BE2C (cell line): ENCODE measurements around the gene HMGB4. TPM values are rescaled to one million over a fixed set of nuclear protein-coding genes. Genes with fewer than 3 reads are reported as not detected.

Experiments
- DNase-seq: peaks from one replicate; pipeline ENCODE4 v3.0.0-alpha.2; 2020
- H3K27me3 ChIP-seq: fragments of 250-450 bp; sonication (Bioruptor Pico); 2 replicates; pipeline ENCODE4 v1.5.1; 2020; ENCODE audit warnings: mild to moderate bottlenecking
- H3K36me3 ChIP-seq: fragments of 250-450 bp; sonication (Bioruptor Pico); 2 replicates; pipeline ENCODE4 v1.5.1; 2020; ENCODE audit warnings: mild to moderate bottlenecking
- H3K4me1 ChIP-seq: fragments of 250-450 bp; sonication (Bioruptor Pico); 2 replicates; pipeline ENCODE4 v1.5.1; 2020
- H3K4me3 ChIP-seq: 2 replicates; pipeline ENCODE4 v1.5.1; 2011; ENCODE audit warnings: low read depth, low read length
- H3K9me3 ChIP-seq: fragments of 250-450 bp; sonication (Bioruptor Pico); 2 replicates; pipeline ENCODE4 v1.5.1; 2020
- polyA plus RNA-seq: library from polyadenylated mRNA; unstranded; fragments of >200 nt; gene quantifications from one replicate; pipeline ENCODE4 v1.2.1, GENCODE V29; 2012; ENCODE audit warnings: low read depth, missing spikeins; ENCODE audit not compliant: insufficient read length, insufficient read depth
- TF ChIP-seq, protein P1 (sequence below): IDR thresholded peaks from 2 replicates; pipeline ENCODE4 v1.5.1; 2012; ENCODE audit warnings: mild to moderate bottlenecking, low read depth, low read length

Gene HMGB4, protein sequence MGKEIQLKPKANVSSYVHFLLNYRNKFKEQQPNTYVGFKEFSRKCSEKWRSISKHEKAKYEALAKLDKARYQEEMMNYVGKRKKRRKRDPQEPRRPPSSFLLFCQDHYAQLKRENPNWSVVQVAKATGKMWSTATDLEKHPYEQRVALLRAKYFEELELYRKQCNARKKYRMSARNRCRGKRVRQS
- polyA plus RNA-seq: not detected

DNA sequence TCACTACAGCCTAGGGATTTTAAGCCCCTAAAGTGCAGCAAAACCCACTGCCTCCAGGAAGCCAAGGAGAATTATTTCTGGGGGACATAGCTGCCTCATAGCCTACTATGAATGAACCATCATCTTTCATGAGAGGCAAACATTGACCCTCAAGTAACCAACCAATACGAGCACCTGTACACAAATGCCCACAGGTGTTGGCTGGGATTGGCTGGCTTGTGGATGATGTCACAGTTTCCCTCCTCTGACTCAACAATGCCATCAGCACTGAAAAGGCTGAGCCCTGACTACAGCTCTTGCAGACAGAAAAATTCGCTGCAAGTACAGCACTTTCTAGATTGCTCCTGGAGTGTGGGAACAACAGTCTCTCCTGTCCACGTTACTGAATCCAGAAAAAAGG, at the start of gene HMGB4:
HMGB4 (plus strand) TSS at position 301 of the 400 bp plus-strand sequence. CDS start 113 bp downstream, outside the sequence.
- no peak within 1 kb of the TSS for H3K4me3 ChIP-seq
- no peaks in the 10 kb centered on the region for H3K9me3 ChIP-seq
- H3K27me3 ChIP-seq: no peaks in the 10 kb centered on the region
- TF ChIP-seq, protein P1, sequence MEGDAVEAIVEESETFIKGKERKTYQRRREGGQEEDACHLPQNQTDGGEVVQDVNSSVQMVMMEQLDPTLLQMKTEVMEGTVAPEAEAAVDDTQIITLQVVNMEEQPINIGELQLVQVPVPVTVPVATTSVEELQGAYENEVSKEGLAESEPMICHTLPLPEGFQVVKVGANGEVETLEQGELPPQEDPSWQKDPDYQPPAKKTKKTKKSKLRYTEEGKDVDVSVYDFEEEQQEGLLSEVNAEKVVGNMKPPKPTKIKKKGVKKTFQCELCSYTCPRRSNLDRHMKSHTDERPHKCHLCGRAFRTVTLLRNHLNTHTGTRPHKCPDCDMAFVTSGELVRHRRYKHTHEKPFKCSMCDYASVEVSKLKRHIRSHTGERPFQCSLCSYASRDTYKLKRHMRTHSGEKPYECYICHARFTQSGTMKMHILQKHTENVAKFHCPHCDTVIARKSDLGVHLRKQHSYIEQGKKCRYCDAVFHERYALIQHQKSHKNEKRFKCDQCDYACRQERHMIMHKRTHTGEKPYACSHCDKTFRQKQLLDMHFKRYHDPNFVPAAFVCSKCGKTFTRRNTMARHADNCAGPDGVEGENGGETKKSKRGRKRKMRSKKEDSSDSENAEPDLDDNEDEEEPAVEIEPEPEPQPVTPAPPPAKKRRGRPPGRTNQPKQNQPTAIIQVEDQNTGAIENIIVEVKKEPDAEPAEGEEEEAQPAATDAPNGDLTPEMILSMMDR: no peak
- no peak for DNase-seq
- no peaks in the 10 kb centered on the region for H3K36me3 ChIP-seq
- H3K4me1 ChIP-seq: no peaks in the 10 kb centered on the region

DNA sequence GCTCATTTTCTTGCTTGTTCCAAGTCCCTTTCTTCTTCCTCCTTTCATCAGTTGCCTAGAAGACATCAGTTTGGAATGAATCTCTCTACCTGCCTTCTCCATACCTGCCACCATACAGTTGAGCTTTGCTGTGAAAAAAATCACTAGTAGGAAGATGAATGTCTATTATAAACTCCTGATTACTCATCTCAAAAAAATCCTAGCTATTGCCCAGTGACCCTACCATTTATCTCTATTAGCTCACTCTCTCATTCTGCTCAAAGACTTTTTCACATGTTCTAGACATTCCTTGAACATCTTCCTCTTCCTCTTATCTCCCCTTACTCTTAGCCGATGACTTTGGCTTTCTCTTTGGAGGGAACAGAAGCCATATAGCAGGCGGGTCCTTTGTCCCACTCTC, 49.7 kb upstream of the HMGB4 start:
- no peak for DNase-seq
- H3K36me3 ChIP-seq: no peaks in the 10 kb centered on the region
- no peaks in the 10 kb centered on the region for H3K9me3 ChIP-seq
- TF ChIP-seq, protein P1: no peak
- H3K4me3 ChIP-seq: no peak overlapping the region
- no peaks in the 10 kb centered on the region for H3K27me3 ChIP-seq
- H3K4me1 ChIP-seq: no peaks in the 10 kb centered on the region

DNA sequence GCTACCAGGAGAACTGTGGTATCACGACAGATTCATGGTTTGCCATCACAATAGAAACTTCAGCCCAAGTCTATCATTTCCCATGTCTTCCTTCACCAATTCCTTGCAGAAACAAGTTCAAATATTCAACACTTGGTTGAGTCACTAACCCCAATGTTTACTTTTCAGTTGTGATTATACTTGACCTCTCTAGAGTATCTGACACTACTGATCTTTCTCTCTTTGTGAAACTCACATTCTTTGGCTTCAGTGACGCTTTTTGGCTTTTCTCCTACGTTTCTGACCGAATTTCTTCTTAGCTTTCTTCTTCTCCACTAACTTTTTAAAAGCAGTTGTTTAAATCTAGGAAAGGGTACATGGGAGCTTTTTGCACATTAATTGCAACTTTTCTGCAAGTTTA, 48.8 kb upstream of the HMGB4 start:
- DNase-seq: no peak
- Histone ChIP-seq H3K9me3 (no peaks in the 10 kb centered on the region), H3K4me1 (no peaks in the 10 kb centered on the region), H3K27me3 (no peaks in the 10 kb centered on the region), H3K4me3 (no peak overlapping the region), H3K36me3 (no peaks in the 10 kb centered on the region)
- TF ChIP-seq, protein P1: no peak

DNA sequence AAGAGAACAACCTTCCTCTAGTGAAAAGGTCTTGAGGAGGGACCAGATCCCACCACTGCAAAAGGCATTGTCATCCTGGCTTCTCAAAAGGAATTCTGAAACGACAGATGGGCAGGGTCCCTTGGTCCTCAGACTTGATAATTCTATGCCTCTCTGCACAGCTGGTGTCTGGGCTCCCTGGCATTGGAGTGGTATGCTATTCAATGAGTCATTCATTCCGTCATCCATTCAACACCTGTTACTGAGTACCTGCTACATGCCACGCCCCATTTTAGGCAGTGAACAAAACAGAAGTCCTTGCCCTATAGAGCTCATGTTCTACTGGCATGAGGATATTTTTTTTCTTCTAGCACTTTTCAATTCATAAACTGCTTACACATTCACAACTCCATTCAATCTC, 45.8 kb upstream of the HMGB4 start:
- DNase-seq: no peak
- Histone ChIP-seq H3K36me3 (no peaks in the 10 kb centered on the region), H3K4me1 (no peaks in the 10 kb centered on the region), H3K27me3 (no peaks in the 10 kb centered on the region), H3K4me3 (no peak overlapping the region), H3K9me3 (no peaks in the 10 kb centered on the region)
- TF ChIP-seq, protein P1: no peak

DNA sequence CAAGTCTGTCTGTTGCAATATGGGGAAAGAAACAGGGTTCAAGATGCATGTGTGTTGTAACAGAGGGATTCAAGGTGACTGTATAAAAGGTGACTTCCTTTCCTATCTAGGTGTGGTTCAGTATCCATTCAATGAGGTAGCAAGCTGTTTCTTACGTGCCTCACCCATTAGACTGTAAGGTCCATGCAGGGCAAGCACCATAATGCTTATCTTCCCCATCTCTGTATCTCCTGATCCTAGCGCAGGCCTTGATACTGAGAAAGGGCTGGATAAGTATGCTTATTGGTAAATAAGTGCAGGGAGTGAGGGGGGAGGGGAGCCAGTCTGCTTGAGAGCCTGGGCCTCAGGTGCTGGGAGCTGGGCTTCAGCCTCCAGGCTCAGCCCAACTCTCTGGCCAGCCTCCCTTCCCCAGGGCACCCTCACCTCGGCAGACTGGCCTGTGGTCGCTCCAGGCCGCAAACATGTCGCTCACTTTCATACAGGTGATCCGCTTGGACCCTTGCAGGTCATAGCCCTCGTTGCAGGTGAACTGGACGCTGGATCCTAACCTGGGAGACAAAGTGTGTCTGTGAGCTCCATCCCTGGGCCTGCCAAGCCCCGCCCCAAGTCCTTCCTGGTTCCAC, 44.5 kb upstream of the HMGB4 start:
- no peak overlapping the region for H3K4me3 ChIP-seq
- DNase-seq: no peak
- H3K9me3 ChIP-seq: no peaks in the 10 kb centered on the region
- TF ChIP-seq, protein P1: no peak
- no peaks in the 10 kb centered on the region for H3K36me3 ChIP-seq
- H3K4me1 ChIP-seq: no peaks in the 10 kb centered on the region
- no peaks in the 10 kb centered on the region for H3K27me3 ChIP-seq

DNA sequence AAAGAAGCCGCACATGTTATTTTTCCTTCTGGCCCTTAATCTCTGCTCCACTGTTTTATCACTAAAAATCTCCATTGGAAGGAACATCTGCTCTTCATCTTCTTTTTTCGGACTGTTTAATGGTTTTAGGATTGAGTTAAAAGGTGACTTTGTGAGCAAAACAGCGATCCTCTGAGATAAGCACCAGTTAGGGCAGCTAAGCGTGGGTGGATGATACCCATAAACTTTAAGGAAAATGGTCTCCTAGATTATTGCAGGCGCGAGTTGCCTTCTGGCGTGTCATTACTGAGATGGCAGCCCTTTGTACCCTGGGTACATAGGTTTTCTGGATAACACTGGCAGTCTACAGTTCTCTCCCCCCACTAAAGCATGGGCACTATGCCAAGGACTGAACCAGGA, 44.0 kb upstream of the HMGB4 start:
- no peak for DNase-seq
- Histone ChIP-seq H3K27me3 (no peaks in the 10 kb centered on the region), H3K9me3 (no peaks in the 10 kb centered on the region), H3K4me3 (no peak overlapping the region), H3K36me3 (no peaks in the 10 kb centered on the region), H3K4me1 (no peaks in the 10 kb centered on the region)
- TF ChIP-seq, protein P1: no peak
